Measurements from ENCODE around the gene GATD1. TPM values are rescaled to one million over a fixed set of nuclear protein-coding genes. Genes with fewer than 3 reads are reported as not detected.

Gene GATD1
- total and polyA plus RNA-seq, 9 of the 15 experiments (the other 6 are each of a cell fraction or from before 2014, with no cell fraction given), result 2.8 to 144 (median 36.9) TPM

DNA sequence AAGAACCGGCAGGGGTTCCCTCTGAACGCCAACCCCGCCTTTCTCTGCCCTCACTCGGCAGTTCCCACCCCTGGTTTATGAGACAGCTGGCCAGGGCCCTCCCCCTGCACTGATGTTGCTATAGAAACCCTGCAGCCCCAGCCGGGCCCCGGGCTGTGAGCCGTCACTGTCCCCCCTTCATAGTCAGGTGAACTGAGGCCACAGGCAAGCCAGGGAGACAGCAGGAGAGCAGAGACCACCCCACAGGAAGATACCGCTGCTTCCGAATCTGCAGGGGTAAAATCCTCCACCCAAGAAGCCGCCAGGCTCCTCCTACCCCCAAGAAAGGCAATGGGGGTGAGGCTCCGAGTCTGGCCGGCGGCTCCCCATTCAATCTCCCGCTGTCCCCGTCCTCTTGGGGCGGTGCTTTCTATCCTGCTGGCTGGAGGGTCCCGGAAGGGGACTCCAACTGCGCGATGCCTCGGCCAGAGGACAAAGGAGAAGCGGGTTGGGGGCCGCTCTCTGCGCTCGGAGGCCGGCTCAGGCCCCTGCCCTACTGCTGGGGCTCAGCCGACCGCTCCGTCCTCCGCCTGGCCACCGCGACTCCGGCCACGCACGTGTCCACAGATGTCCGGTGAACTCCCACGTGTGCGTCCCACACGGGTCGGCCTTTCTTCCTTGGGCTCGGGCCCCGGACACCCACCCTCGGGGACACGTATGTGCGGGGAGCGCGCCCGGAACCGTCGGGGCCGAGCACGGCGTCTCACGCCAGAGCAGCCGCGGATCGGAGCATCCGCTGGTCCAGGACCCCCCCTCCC is 20.2 kb upstream of the GATD1 start (continued):
- TF ChIP-seq ZNF41 (CRISPR knock-in tag; conservative IDR thresholded peaks at IDR 0.05) (no peak), BRD9 (IDR thresholded peaks at IDR 0.05; ENCODE audit: low read depth, partially characterized antibody) (no peak), HDAC1 (IDR thresholded peaks at IDR 0.05) (peak in 1 of 2 experiments; percentile 85; a peak in 2 of 4 replicates), MXI1 (IDR thresholded peaks at IDR 0.05; ENCODE audit: low read depth, low read length) (peak; percentile 64; the same call in 1 of the 2 replicates), ARHGAP35 (IDR thresholded peaks at IDR 0.05; ENCODE audit: partially characterized antibody) (no peak), XRCC5 (IDR thresholded peaks at IDR 0.05; ENCODE audit: low read depth, low read length) (no peak), ZFX (CRISPR knock-in tag; IDR thresholded peaks at IDR 0.05) (peak; percentile 70), SETDB1 (IDR thresholded peaks at IDR 0.05; ENCODE audit: low read length) (no peak), ELF2 (CRISPR knock-in tag; IDR thresholded peaks at IDR 0.05) (no peak), ZNF764 (CRISPR knock-in tag; IDR thresholded peaks at IDR 0.05; ENCODE audit: low read depth) (no peak), CREBBP (IDR thresholded peaks at IDR 0.05; ENCODE audit: low read depth, low read length) (no peak), ZNF584 (CRISPR knock-in tag; IDR thresholded peaks at IDR 0.05; ENCODE audit: low read depth) (no peak), SMARCA4 (IDR thresholded peaks at IDR 0.05) (no peak), GTF2F1 (IDR thresholded peaks at IDR 0.05; ENCODE audit: low read depth, low read length) (no peak), POLR2B (IDR thresholded peaks at IDR 0.05; ENCODE audit: low read depth, partially characterized antibody) (no peak), POU5F1 (IDR thresholded peaks at IDR 0.05; ENCODE audit: borderline replicate concordance, low read depth, low read length, partially characterized antibody) (no peak), SMC3 (conservative IDR thresholded peaks at IDR 0.05; ENCODE audit: insufficient read depth, low read depth, low read length) (no peak), PML (IDR thresholded peaks at IDR 0.05; ENCODE audit: low read length) (no peak), BCL6 (CRISPR knock-in tag; IDR thresholded peaks at IDR 0.05) (no peak), POLR2A (conservative IDR thresholded peaks at IDR 0.05) (no peak; the same call in 1 of the 2 replicates), ZNF507 (tag; conservative IDR thresholded peaks at IDR 0.05) (no peak), MTA1 (IDR thresholded peaks at IDR 0.05; ENCODE audit: borderline replicate concordance) (no peak), SRSF9 (IDR thresholded peaks at IDR 0.05; ENCODE audit: borderline replicate concordance, low read depth, low read length) (no peak)
- TF ChIP-seq, protein P1, sequence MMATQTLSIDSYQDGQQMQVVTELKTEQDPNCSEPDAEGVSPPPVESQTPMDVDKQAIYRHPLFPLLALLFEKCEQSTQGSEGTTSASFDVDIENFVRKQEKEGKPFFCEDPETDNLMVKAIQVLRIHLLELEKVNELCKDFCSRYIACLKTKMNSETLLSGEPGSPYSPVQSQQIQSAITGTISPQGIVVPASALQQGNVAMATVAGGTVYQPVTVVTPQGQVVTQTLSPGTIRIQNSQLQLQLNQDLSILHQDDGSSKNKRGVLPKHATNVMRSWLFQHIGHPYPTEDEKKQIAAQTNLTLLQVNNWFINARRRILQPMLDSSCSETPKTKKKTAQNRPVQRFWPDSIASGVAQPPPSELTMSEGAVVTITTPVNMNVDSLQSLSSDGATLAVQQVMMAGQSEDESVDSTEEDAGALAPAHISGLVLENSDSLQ (IDR thresholded peaks at IDR 0.05), result peak; percentile 46
- TF ChIP-seq, protein P2, sequence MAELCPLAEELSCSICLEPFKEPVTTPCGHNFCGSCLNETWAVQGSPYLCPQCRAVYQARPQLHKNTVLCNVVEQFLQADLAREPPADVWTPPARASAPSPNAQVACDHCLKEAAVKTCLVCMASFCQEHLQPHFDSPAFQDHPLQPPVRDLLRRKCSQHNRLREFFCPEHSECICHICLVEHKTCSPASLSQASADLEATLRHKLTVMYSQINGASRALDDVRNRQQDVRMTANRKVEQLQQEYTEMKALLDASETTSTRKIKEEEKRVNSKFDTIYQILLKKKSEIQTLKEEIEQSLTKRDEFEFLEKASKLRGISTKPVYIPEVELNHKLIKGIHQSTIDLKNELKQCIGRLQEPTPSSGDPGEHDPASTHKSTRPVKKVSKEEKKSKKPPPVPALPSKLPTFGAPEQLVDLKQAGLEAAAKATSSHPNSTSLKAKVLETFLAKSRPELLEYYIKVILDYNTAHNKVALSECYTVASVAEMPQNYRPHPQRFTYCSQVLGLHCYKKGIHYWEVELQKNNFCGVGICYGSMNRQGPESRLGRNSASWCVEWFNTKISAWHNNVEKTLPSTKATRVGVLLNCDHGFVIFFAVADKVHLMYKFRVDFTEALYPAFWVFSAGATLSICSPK (IDR thresholded peaks at IDR 0.05; ENCODE audit: borderline replicate concordance), result no peak
- TF ChIP-seq, protein P3, sequence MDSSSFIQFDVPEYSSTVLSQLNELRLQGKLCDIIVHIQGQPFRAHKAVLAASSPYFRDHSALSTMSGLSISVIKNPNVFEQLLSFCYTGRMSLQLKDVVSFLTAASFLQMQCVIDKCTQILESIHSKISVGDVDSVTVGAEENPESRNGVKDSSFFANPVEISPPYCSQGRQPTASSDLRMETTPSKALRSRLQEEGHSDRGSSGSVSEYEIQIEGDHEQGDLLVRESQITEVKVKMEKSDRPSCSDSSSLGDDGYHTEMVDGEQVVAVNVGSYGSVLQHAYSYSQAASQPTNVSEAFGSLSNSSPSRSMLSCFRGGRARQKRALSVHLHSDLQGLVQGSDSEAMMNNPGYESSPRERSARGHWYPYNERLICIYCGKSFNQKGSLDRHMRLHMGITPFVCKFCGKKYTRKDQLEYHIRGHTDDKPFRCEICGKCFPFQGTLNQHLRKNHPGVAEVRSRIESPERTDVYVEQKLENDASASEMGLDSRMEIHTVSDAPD (CRISPR knock-in tag; IDR thresholded peaks at IDR 0.05), result no peak
- TF ChIP-seq, protein P4, sequence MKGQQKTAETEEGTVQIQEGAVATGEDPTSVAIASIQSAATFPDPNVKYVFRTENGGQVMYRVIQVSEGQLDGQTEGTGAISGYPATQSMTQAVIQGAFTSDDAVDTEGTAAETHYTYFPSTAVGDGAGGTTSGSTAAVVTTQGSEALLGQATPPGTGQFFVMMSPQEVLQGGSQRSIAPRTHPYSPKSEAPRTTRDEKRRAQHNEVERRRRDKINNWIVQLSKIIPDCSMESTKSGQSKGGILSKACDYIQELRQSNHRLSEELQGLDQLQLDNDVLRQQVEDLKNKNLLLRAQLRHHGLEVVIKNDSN (CRISPR knock-in tag; IDR thresholded peaks at IDR 0.05), result peak; percentile 63

Measured in K562 (cell line).